Measurements from ENCODE around the gene GLCCI1. TPM values are rescaled to one million over a fixed set of nuclear protein-coding genes. Genes with fewer than 3 reads are reported as not detected.
A peak's percentile ranks its signal among the peaks of the same experiment; 100 is the strongest.

Gene GLCCI1
- total RNA-seq, 1 donor from 2014 or later: 2.1 TPM

GRCh38 chr7:8109196-8110022, 140.8 kb downstream of the GLCCI1 start:
- Histone ChIP-seq H3K27me3 (ENCODE audit: control insufficient read depth, insufficient read depth, low read length) (no peaks in the 10 kb centered on the region), H3K36me3 (ENCODE audit: control insufficient read depth, insufficient read depth, low read length) (no peaks in the 10 kb centered on the region), H3K4me3 (ENCODE audit: low read depth, low read length) (no peak overlapping the region)
- FAIRE-seq (no peak), DNase-seq (ENCODE audit: low read depth) (peak; percentile 28)
- TF ChIP-seq CTCF (IDR thresholded peaks at IDR 0.05; ENCODE audit: insufficient read depth, low read length, severe bottlenecking): no peak

GRCh38 chr7:8111282-8111960, 142.8 kb downstream of the GLCCI1 start:
- no peak for DNase-seq (ENCODE audit: low read depth)
- no peak overlapping the region for H3K4me3 ChIP-seq (ENCODE audit: low read depth, low read length)
- TF ChIP-seq CTCF (IDR thresholded peaks at IDR 0.05; ENCODE audit: insufficient read depth, low read length, severe bottlenecking): no peak
- no peaks in the 10 kb centered on the region for H3K36me3 ChIP-seq (ENCODE audit: control insufficient read depth, insufficient read depth, low read length)
- no peak for FAIRE-seq
- no peaks in the 10 kb centered on the region for H3K27me3 ChIP-seq (ENCODE audit: control insufficient read depth, insufficient read depth, low read length)

DNA sequence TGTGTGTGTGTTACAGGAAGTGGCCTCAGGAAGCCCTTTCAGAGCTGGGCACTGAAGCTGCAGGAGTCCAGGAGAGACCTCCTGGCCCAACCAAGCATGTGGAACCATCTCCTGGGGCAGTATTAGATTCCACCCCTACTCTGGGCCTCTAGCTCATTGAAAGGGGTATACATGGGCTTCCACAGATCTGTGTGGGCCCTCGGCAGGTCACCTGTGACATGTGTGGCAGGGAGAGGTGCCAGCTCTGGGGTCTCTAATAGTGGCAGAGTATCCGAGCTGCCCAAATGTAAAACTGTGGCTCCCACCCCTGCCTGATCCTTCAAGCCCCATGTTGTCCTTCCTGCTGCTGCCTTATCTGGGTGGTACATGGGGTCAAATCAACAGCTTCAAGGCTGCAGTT, 144.1 kb downstream of the GLCCI1 start:
- no peak for FAIRE-seq
- H3K27me3 ChIP-seq (ENCODE audit: control insufficient read depth, insufficient read depth, low read length): no peaks in the 10 kb centered on the region
- H3K4me3 ChIP-seq (ENCODE audit: low read depth, low read length): no peak overlapping the region
- H3K36me3 ChIP-seq (ENCODE audit: control insufficient read depth, insufficient read depth, low read length): no peaks in the 10 kb centered on the region
- DNase-seq (ENCODE audit: low read depth): no peak
- no peak for TF ChIP-seq CTCF (IDR thresholded peaks at IDR 0.05; ENCODE audit: insufficient read depth, low read length, severe bottlenecking)

- no peak for FAIRE-seq
- DNase-seq (ENCODE audit: low read depth): no peak
- Histone ChIP-seq H3K27me3 (ENCODE audit: control insufficient read depth, insufficient read depth, low read length) (no peaks in the 10 kb centered on the region), H3K36me3 (ENCODE audit: control insufficient read depth, insufficient read depth, low read length) (no peaks in the 10 kb centered on the region), H3K4me3 (ENCODE audit: low read depth, low read length) (no peak overlapping the region)
- TF ChIP-seq CTCF (IDR thresholded peaks at IDR 0.05; ENCODE audit: insufficient read depth, low read length, severe bottlenecking): no peak
Measured at GRCh38 chr7:8113184-8113583, 144.6 kb downstream of the GLCCI1 start.

DNA sequence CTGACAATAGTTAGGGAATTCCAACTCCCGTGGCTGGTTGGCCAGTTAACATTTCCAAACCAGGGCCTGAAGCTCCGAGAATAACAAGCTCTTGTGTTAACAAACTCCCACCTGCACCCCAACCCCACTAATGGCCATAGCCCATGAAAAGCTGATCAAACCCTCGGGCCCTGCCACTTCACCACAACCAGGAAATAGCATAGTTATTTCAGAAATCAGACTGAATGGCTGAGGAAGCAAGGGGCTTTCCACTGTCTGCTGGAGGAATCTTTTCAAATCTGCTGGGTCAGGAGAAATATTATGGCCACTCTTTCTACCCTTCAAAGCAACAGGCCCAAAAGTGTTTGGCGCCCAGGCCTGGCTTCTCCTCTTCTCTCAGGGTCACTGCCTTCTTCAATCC, 145.6 kb downstream of the GLCCI1 start:
- H3K27me3 ChIP-seq (ENCODE audit: control insufficient read depth, insufficient read depth, low read length): no peaks in the 10 kb centered on the region
- TF ChIP-seq CTCF (IDR thresholded peaks at IDR 0.05; ENCODE audit: insufficient read depth, low read length, severe bottlenecking): no peak
- H3K36me3 ChIP-seq (ENCODE audit: control insufficient read depth, insufficient read depth, low read length): no peaks in the 10 kb centered on the region
- DNase-seq (ENCODE audit: low read depth) (no peak), FAIRE-seq (no peak)
- no peak overlapping the region for H3K4me3 ChIP-seq (ENCODE audit: low read depth, low read length)

Measured in bronchial epithelial cell (primary cell).